HG02588 (cell line): ENCODE data around the gene CIAO3.

Experiments
- ATAC-seq: cut with Tn5 transposase; IDR thresholded peaks from one replicate; pipeline ENCODE4 v1.9.1; 2021; ENCODE audit warnings: mild to moderate bottlenecking, moderate library complexity; ENCODE audit not compliant: unreplicated experiment

CIAO3 gene

DNA sequence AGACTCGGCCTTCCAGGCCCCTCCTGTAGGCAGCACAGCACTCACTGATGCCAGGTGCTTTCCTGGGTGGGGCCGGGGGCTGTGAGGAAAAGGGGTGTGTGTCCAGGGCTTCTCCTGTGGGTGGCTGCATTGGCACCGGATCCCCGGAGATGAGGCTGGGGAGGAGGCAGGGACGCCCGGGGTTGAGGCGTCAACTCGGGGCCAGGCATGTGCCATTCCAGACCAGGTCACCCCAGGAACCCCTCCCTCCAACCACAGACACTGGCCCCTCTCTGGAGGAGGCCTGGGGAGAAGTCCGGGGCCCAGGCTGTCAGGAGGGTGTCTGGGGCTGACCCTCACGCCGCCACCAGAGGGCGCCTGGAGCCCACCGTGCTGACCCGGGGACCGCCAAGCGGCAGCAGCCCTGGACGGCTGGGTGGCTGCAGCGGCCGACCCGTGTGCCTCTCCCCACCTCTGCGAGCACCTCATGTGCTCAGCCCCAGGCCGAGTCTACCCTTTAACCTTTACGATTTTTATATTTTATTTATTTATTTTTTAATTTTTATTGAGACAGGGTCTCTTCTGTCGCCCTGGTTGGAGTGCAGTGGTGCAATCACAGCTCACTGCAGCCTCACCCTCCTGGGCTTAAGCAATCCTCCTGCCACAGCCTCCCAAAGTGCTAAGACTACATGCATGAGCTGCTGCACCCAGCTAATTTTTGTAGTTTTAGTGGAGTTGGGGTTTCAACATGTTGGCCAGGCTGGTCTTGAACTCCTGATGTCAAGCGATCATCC, 29.1 kb downstream of the CIAO3 start:
- ATAC-seq: no peak

DNA sequence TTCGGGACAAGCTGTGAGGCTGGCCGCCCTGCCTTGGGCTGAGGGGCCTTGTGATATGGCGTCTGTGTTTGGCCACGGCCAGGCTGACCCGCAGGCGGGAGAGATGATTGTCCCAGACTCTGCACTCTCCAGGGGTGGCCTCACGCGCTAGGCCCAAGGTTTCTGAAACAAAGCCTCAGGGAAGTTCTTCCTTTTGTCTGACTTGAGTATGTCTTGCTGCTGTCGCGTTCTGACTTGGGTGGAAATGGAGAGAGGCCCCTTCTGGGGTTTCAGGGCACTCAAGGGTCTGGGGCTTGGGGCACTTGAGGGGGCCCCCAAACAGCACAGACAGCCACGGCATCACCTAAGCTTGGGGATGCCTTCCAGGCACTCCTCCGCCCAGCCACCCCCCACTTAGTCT, 29.7 kb downstream of the CIAO3 start:
- no peak for ATAC-seq

DNA sequence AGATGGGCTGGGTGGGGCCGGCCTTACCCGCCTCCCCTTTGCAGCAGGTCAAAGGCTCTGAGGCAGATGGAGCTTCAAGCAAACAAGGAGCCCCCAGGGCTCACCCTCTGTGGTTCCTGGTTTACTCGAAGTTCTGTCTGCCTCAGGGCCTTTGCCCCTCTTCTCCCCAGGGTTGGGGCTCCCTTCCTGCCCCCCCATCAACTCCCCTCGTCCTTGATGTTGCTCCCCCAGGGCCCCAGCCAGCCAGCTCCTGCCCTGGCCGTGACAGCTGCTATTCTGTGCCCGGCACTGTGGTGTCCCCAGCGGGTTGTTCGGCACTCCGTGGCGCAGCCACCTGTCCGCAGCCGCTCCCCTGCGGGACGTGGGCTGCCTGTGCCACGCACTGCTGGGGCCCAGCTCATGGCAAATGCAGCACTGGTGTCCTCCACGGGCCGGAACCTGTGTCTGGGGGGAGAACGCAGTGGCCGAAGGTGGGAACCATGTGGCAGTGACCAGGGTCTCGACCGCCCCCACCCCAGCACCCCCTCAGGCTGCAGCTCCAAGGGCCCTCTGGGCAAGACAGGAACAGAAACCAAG, 30.2 kb downstream of the CIAO3 start:
- ATAC-seq: no peak

DNA sequence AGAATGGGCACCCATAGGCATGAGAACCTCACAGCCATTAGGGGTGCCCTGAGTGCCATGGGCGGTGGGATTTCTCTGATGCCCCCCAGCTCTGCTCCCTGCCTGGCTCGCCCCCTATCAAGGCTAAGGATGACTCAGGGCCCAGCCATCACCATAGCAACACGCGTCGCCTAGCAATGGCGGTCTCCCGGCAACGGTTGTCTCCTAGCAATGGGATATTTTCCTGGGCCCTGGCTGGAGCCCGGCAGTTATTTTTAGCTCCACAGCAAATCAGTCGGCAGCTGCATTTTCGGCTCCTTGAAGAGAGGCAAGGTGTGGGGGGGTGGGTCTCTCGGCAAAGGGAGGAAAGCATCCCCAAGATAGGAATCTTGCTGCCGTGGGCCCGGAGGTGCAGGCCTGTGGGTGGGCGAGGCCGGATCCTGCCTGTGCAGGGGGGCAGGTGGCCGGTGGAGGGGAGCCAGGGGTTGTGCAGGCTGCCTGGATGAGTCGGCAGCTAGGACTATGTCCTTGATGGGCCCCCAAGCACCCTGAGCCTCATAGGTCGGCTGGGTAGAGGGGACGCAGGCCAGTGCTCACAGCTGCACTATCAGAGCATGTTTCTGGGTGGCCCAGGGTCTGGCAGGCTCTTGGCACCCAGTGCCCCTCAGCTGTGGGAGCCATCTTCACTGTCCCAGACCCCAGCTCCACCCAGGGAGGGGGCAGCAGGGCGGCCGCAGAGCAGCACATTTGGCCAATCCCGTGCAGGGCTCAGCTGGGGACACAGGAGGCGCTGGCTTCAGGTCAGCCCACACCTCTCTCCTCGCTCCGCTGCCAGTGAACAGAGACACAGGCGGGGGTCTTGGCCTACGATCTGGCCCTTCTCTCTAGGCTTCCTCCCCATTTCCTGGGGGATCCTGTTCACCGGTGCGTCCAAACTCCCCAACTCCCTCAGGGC, 31.0 kb downstream of the CIAO3 start:
- no peak for ATAC-seq

DNA sequence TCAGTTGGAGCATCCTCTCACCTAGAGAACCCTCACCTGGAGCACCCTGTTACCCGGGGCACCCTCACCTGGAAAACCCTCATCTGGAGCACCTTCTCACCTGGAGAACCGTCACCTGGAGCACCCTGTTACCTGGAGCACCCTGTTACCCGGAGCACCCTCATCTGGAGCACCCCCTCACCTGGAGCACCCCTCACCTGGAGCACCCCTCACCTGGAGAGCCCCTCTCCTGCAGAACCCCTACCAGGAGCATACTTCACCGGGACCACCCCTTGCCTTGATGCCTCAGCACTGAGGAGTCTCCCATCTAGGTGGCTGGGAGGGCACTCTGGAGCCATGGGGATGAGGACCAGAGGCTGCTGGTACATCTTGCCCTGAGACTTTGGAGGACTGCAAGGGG, 31.8 kb downstream of the CIAO3 start:
- no peak for ATAC-seq

DNA sequence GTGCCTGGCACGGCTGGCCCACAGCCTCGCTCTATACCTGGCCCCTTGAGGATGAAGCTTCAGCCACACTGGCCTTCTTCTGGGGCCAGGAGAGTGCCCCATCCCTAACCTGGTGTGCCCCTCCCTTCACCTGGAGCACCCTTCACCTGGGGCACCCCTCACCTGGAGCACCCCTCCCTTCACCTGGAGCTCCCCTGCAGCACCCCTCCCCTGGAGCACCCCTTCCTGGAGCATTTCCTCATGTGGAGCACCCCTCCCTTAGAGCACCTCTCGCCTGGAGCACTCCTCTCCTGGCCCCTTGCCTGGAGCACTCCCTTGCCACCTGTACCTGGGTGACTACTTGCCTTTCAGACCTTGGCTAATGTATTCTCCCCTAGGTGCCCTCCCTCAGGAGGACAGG, 32.8 kb downstream of the CIAO3 start:
- no peak for ATAC-seq

DNA sequence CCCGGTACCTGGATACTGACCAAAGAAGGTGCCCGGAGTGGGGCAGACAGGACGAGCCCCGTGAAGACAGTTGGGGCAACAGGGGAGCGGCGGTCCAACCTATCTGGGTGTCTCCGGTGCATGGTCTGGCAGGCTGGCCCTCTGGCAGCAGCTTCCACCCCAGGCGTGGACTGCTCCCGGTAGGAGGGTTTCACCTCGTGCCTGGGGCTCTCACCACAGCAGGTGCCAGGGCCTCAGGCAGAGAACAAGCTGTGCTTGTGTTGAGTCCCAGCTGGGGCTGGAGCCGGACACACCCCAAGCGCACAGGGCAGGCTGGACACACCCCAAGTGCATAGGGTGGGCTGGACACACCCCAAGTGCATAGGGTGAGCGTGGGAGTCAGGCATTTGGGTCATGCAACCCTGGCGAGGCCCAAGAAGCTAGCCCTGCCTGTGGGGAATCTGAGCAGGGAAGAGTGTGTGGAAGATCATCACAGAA, 33.7 kb downstream of the CIAO3 start:
- no peak for ATAC-seq

DNA sequence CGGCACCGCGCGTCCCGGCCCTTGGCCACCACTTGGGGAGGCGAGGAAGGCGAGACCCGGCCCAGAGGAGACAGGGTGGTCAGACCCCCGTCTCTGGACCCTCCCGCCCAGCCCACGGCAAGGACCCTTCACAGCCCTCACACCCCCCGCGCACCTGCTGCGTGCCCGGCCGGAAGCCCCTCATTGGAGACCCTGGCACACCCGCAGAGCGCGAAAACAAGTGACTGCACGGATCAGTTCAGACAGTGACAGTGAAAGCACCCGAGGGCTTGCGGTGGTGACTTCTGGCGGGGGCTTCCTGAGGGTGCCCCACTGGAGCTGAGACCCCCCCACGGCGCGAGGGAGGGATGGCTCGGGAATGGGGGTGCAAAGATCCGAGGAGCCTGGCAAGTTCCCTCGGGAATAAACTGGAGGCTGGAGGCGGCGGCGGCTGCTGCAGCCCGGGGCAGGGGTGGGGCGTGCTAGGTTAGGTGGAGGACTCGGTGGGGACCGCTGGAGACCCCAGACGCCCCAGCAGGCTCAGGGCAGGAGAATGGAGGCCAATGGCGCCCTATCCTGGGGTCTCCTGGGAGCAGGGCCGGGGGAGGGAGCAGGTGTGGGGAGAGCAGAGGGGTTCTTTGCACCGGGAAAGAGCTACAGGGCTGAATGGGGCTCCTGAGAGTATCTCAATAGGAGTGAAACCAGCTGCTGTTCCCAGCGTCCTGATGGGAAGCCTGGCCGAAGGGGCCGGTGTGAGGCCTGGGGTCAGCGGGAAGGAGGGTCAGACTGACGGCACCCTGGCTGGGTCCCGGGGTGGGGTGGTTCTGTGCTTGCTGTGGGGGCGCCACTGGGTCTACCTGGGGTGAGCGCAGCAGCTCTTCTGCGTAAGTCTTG, 34.4 kb downstream of the CIAO3 start:
- ATAC-seq: no peak

DNA sequence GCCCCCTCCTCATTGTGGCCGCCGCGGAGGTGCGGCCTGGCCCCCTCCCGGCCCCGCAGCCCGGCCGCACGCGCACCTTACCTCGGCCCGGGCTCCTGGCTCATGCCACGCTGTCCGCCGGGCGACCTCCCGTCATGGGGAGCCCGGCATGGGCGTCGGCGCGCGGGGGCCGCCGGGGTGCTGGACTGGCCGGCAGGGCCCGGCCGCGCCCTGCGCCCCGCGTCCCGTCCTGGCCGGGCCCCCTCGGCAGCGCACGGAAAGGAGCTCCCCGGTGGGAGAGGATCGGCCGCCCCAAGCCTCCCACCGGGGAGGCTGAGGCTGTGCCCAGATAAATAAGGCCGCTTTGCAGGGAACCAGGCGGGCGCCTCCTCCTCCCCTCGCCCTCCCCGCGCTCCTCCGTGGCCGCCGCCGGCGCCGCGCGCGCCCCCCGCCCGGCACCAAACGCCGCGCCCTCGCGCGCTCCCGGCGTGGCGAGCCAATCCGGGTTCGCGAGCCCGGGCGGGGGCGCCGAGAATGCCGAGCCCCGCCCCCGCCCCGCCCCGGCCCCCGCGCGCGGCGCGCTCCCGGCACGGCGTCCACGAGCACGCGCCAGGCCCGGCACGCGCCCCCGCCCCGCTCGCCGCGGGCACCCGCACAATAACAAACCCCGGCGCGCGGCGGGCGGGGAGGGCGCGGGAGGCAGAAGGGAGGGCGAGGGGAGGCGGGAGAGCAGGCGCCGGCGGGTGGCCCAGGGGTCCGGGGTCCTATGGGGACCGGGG, 35.2 kb downstream of the CIAO3 start, which contains the start of gene FBXL16:
TSS of gene FBXL16 (minus strand) at position 371 of the 758 bp plus-strand sequence. CDS start 8,396 bp downstream, outside the sequence.
- ATAC-seq: no peak

DNA sequence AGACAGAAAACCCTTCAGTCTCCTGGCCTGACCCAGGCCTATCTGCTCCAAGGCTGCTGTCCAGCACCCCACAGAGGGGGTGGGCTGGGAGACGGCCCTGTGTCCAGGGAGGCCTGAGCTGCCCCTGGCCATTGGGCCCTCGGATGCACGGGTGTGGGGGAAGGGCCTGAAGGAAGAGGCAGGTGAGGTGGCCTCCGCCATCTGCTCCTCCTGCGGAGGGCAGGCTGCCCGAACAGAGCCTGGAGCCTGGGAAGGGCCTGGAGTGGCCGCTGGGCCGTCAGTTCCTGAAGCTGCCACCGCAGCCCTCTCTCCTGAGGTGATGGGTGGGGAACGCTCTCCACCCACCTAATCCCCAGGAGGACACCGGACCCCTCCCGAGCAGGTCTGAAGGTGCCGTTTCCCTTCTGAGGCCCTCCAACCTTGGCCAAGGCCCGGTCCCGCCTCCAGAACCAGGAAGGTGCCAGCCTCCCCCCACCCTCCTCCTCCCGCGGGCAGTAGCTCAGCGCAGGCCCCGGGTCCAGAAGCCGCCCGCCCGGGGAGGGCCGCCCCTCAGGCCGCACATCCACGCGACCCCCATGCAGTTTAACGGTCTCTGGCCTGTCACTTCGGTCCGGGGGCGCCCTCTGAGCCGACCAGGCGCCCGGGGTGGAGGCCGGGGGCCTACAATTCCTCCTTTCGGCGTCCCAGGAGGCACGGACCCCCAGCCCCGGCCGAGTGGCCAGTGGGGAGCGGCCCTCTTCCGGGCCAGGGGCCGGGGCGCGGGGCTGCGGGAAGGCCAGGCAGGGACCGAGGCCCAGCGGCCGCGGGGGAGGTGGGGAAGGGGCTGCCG, 36.0 kb downstream of the CIAO3 start:
- no peak for ATAC-seq

DNA sequence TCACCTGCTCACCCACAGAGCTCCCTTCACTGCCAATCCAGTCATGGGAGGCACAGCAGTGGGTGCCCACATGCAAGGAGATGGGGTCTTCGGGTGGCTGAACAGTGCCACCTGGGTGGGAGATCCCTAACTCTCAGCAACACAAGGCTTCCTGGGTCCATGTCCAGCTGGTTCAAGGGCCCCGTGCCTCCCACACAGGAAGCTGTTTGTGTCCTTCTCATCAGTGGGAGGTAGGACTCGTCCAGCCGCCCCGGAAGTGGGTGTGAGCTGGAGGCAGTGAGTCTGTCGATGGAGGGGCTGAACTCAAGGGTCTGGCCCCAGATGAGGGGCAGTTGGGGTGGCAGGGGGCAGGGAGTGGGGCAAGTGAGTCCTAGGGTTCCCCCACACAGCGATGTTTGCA, 36.8 kb downstream of the CIAO3 start:
- no peak for ATAC-seq

DNA sequence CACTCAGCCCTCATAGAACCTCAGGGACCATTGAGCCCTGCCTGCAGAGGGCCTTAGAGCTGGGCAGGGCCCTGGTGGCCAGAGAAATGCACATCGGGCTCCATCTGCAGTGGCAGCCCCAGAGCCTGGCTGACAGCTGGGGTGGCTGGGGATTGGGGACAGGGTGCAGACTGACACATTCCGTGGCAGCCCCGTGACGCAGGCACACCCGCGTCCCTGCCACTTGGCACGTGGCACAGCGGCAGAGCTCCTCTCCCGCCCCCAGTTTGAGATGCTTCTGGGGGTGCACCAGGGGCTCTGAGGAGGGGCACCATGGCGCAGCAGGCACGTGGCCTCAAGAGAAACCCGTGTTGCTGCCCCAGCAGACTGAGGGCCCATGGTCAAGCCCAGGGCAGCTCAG, 37.4 kb downstream of the CIAO3 start:
- no peak for ATAC-seq

DNA sequence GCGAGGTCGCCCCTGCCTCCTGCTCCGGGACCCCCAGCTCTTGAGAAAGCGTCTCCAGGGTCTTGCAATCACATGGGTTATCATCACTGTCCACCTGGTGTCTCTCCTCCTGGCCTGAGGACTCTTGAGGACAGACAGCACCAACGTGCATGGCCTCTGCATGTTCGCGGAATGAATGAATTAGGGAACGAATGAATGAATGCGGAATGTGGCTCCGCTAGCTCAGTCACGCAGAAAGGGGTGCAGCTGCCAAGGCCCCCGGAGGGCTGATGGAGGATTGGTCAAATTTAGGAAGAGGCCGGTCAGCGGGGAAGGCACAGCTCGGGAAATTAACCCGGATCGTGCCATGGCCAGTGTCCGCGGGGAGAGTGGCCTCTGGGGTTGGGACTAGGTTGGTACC, 38.5 kb downstream of the CIAO3 start:
- ATAC-seq: no peak

DNA sequence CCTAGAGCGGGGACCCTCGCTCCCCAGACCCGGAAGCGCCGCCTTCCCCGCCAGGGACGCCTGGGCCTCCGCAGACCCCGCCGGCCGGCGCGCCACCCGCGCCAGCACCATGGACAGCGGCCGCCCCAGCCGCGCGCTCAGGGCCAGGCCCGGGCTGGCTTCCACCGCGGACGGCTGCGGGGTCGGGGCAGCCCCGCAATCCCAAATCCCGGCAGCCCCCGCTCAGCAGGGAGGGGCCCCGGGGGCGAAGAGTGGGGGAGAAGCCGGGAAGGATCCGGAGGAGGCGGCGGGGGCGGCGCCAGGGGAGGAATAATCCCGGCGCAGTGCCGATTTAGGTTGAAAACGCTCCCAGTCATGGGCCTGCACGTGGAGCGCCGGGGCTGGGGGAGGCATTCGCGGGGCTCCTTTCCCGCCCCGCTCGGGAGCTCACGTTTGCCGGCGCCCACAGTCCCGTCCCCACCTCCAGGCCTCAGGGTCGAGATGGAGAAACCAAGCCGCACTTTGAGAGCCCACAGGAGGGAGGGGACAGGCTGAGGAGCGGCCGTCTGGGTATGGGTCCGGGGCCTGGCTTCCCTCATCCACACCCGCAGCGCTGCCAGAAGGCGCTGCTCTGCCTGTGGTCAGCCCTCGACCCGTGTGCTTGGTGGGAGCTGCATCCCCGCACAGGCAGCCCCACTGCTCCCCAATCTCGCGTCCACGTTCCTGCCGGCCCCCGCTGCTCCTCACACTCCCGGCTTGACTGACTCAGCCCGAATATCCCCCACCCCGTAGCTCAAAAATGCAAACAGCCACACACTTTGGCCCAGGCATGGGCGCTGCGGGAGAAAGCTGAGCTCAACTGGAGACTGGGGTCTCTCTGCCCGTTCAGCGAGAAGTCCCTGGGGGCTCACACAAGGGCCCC, 39.9 kb downstream of the CIAO3 start:
- no peak for ATAC-seq

DNA sequence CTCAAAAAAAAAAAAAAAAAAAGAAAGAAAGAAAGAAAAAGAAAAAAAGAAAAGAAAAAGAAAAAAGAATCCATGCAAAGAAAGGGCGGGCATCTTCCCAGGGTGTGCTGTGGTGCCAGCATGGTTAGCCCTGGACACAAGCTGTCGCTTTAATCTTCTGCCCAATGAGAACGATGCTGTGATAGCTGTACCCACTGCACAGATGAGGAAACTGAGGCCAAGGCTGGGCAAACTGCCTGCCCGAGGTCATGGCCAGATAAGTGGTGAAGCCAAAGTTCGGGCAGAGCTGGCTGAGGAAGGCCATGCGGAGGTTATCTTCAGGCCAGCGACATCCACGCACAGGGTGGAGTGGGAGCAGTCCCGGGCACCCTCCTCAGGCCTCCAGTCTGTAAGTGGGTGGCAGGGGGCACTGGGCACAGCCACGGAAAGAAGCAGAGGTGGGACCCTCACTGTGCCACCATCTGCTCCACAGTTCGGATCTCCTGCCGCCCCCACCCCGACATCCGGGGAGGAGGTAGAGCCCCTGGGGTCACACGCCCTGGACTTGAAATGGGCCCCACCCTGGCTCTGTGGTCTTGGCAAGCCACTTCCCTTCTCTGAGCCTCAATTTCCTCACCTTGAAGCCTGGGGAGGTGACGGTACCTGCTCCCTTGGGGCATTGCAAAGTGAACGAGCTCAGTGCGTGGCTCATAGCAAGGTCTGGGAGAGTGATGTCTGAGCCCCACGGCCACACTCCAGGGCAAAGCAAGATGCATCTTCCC, 41.7 kb downstream of the CIAO3 start:
- no peak for ATAC-seq

DNA sequence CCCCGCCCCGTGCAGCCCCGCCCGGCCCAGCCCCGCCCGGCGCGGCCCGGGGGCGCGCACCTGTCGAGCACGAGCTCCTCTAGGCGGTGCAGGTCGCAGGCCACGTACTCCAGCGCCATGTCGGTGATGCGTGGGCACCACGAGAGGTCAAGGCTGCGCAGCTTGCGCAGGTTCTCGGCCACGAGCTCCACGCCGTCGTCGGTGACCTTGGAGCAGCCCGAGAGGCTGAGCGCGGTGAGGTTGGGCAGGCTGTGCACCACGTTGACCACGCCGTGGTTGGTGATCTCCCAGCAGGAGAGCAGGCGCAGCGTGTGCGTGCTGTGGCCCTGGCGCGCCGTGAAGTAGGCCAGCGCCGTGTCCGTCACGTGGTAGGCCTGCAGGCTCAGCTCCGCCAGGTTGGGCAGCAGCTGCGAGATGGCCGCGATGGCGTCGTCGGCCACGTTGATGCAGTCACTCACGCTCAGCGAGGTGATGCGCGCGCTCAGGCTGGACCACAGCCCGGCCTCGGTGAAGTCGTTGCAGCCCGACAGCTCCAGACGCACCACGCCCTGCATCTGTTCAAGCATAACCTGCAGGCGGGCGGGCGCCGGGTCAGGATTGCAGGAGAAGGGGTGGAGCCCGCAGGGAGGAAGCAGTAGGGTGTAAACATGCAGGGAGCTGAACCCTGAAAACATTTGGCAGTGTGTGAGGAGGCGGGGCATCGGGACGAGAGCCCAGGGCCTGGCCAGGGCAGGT, 45.3 kb downstream of the CIAO3 start:
- ATAC-seq: no peak
